Aorta (tissue), 5 donors: ENCODE measurements around the gene ZNF577. TPM values are rescaled to one million over a fixed set of nuclear protein-coding genes. Genes with fewer than 3 reads are reported as not detected.

ENCODE experiments used
- ATAC-seq: fragments of 200-7000 bp; cut with Tn5 transposase; one replicate; pipeline ENCODE4 v1.9.1; 2022; ENCODE audit warnings: moderate library complexity; ENCODE audit not compliant: low FRiP score
- DNase-seq, 2 donors: peaks; one replicate each; pipeline ENCODE4 v3.0.0-alpha.2; 2020
- H3K27ac ChIP-seq, 2 donors: one replicate each; pipeline ENCODE4 v1.5.1; 2013; ENCODE audit warnings: low read length in 2 of 2, mild to moderate bottlenecking in 2 of 2, moderate library complexity in 2 of 2, control low read depth in 1 of 2, inconsistent platforms in 1 of 2, low read depth in 1 of 2
- H3K27me3 ChIP-seq, 2 donors: one replicate each; pipeline ENCODE4 v1.6.1; 2013; ENCODE audit warnings: control low read depth in 1 of 2, low read length in 1 of 2, mild to moderate bottlenecking in 1 of 2, moderate library complexity in 1 of 2; ENCODE audit not compliant: insufficient read depth in 2 of 2, control insufficient read depth in 1 of 2
- H3K36me3 ChIP-seq, 2 donors: one replicate each; pipeline ENCODE4 v1.6.1; 2013; ENCODE audit warnings: control low read depth in 1 of 2, low read length in 1 of 2, mild to moderate bottlenecking in 1 of 2; ENCODE audit not compliant: insufficient read depth in 2 of 2, control insufficient read depth in 1 of 2
- H3K4me1 ChIP-seq, 2 donors: one replicate each; pipeline ENCODE4 v1.6.1; 2013; ENCODE audit warnings: low read length in 2 of 2, control low read depth in 1 of 2, mild to moderate bottlenecking in 1 of 2, moderate library complexity in 1 of 2; ENCODE audit not compliant: insufficient read depth in 2 of 2, control insufficient read depth in 1 of 2
- H3K4me3 ChIP-seq, 2 donors: one replicate each; pipeline ENCODE4 v1.5.1; 2013; ENCODE audit warnings: low read length in 2 of 2, control low read depth in 1 of 2, mild to moderate bottlenecking in 1 of 2
- H3K9me3 ChIP-seq: one replicate; pipeline ENCODE4 v1.6.1; 2013; ENCODE audit warnings: mild to moderate bottlenecking, low read length; ENCODE audit not compliant: control insufficient read depth
- WGBS, 2 donors: extraction: QIAGEN DNeasy Blood & Tissue Kit; methylation state at CpG; one replicate each; pipeline ENCODE4 v1.1.7; 2013; 5-methylcytosine and 5-hydroxymethylcytosine counted together
- intact Hi-C, 2 donors: fragments of 100-400 bp; cut with DNase I; formaldehyde crosslinking; loops; one replicate each; pipeline versions ENCODE4 v1.14.2 to v1.15.0; 2022
- polyA plus RNA-seq, 2 donors: library from polyadenylated mRNA; stranded (reverse); fragments of 200-250 nt; gene quantifications; one replicate each; pipeline ENCODE4 v1.2.3, GENCODE V29; 2013
- total RNA-seq, 2 donors: library from RNA; stranded (reverse); fragmentation: NEBNext Ultra II Directional; extraction: Animal tissue kit (Norgen Biotek cat#: 25700); gene quantifications; one replicate each; pipeline ENCODE4 v1.2.1, GENCODE V29; 2021
- donor health status: healthy with polysubstance abuse.
- donor health status: Bipolar disorder and iron deficiency.
- donor health status: DM: no; HTN: no; CAD: no.
- donor health status: DM: no; HTN: no; CAD: no.
- donor health status: DM: yes; HTN: yes; CAD: no.

ZNF577 gene
- total and polyA plus RNA-seq, 4 donors: 4.5 to 61.1 (median 18.3) TPM

- WGBS, 2 donors: 87 to 90% methylated on average over 13 of the region's 13 CpGs
- no peak overlapping the region for H3K27ac ChIP-seq
- DNase-seq (peak in 1 of 2 donors; percentile 62), ATAC-seq (no peak)
- no peaks in the 10 kb centered on the region for H3K27me3 ChIP-seq
- H3K4me3 ChIP-seq: no peak overlapping the region
- no peaks in the 10 kb centered on the region for H3K36me3 ChIP-seq
- peaks cover 1% of the 10 kb centered on the region for H3K9me3 ChIP-seq
- H3K4me1 ChIP-seq: no peaks in the 10 kb centered on the region
- intact Hi-C loops: no loop called here
Observed at GRCh38 chr19:51824281-51825005, 63.3 kb downstream of the ZNF577 start.

- Histone ChIP-seq H3K9me3 (peaks cover 1% of the 10 kb centered on the region), H3K4me1 (no peaks in the 10 kb centered on the region), H3K27ac (no peak overlapping the region), H3K36me3 (no peaks in the 10 kb centered on the region), H3K4me3 (no peak overlapping the region), H3K27me3 (no peaks in the 10 kb centered on the region)
- ATAC-seq: no peak
- no peak for DNase-seq
- WGBS, 2 donors: 94 to 96% methylated on average over 3 of the region's 3 CpGs
- intact Hi-C loops: no loop called here
Observed at GRCh38 chr19:51822946-51823345, 64.8 kb downstream of the ZNF577 start.

DNA sequence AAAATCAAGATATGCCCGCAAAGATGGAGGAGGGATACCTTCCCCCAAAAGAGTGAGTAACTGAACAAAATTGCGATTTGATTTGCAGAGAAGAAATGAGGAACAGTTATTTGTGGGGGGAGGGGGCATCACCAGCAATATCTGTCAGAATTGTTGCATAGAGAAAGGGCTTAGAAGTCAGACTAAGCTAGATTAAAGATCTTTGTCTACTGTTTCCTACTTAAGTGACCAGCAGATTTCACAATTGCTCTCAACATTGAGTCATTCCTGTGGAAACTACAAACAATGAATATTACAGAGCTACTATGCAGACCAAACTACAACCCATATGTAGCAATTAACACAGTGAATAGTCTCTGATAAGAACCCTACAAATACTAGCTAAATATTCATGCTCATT, 65.4 kb downstream of the ZNF577 start:
- Histone ChIP-seq H3K36me3 (no peaks in the 10 kb centered on the region), H3K27me3 (no peaks in the 10 kb centered on the region), H3K9me3 (peaks cover 1% of the 10 kb centered on the region), H3K4me1 (no peaks in the 10 kb centered on the region), H3K4me3 (no peak overlapping the region), H3K27ac (no peak overlapping the region)
- 86 to 90% methylated on average over 2 of the region's 2 CpGs for WGBS, 2 donors
- intact Hi-C loops: no loop called here
- ATAC-seq: no peak
- DNase-seq: no peak

- H3K27ac ChIP-seq: no peak overlapping the region
- H3K27me3 ChIP-seq: no peaks in the 10 kb centered on the region
- no peaks in the 10 kb centered on the region for H3K4me1 ChIP-seq
- H3K36me3 ChIP-seq: no peaks in the 10 kb centered on the region
- intact Hi-C loops: no loop called here
- ATAC-seq: no peak
- DNase-seq: no peak
- no peak overlapping the region for H3K4me3 ChIP-seq
- H3K9me3 ChIP-seq: peaks cover 1% of the 10 kb centered on the region
Observed at GRCh38 chr19:51821921-51822320, 65.8 kb downstream of the ZNF577 start.

GRCh38 chr19:51821456-51821855, 66.3 kb downstream of the ZNF577 start:
- Histone ChIP-seq H3K9me3 (no peaks in the 10 kb centered on the region), H3K36me3 (no peaks in the 10 kb centered on the region), H3K4me1 (no peaks in the 10 kb centered on the region), H3K27ac (no peak overlapping the region), H3K27me3 (no peaks in the 10 kb centered on the region), H3K4me3 (no peak overlapping the region)
- 70 to 79% methylated on average over 3 of the region's 3 CpGs for WGBS, 2 donors
- no peak for DNase-seq
- intact Hi-C loops: no loop called here
- no peak for ATAC-seq

Other genes starting within 250 kb of the ZNF577 start
- gene SIGLEC14, start 241.1 kb downstream of the ZNF577 start, total RNA-seq: 1 to 10 TPM; 4.2 to 5.0 TPM
- gene SIGLEC14, start 241.1 kb downstream of the ZNF577 start, polyA plus RNA-seq: under 1 TPM; 0.20 to 0.38 TPM
- 10 to 100 TPM; 37.3 to 53.0 TPM for gene SPACA6, start 194.6 kb downstream of the ZNF577 start, total RNA-seq
- gene SPACA6, start 194.6 kb downstream of the ZNF577 start, polyA plus RNA-seq: 100 to 1,000 TPM in 1 of 2 donors, 10 to 100 TPM in 1; 21.3 to 103 TPM
- 1 to 10 TPM; 4.6 to 5.4 TPM for gene HAS1, start 164.0 kb downstream of the ZNF577 start, total RNA-seq
- not detected for gene HAS1, start 164.0 kb downstream of the ZNF577 start, polyA plus RNA-seq
- gene FPR1, start 136.1 kb downstream of the ZNF577 start, total RNA-seq: 10 to 100 TPM; 19.0 to 37.1 TPM
- gene FPR1, start 136.1 kb downstream of the ZNF577 start, polyA plus RNA-seq: 10 to 100 TPM in 1 of 2 donors, under 1 TPM in 1; 0.77 to 13.5 TPM
- 1 to 10 TPM; 2.7 to 3.9 TPM for gene FPR2, start 126.8 kb downstream of the ZNF577 start, total RNA-seq
- gene FPR2, start 126.8 kb downstream of the ZNF577 start, polyA plus RNA-seq: 1 to 10 TPM in 1 of 2 donors, under 1 TPM in 1; 0.18 to 2.6 TPM
- 10 to 100 TPM; 21.2 to 25.1 TPM for gene FPR3, start 92.8 kb downstream of the ZNF577 start, total RNA-seq
- gene FPR3, start 92.8 kb downstream of the ZNF577 start, polyA plus RNA-seq: 10 to 100 TPM in 1 of 2 donors, 1 to 10 TPM in 1; 1.7 to 11.9 TPM
- 10 to 100 TPM; 14.3 to 15.3 TPM for gene ZNF649, start 17.1 kb upstream of the ZNF577 start, total RNA-seq
- 1 to 10 TPM; 1.5 to 8.5 TPM for gene ZNF649, start 17.1 kb upstream of the ZNF577 start, polyA plus RNA-seq
- 1 to 10 TPM; 6.4 to 8.8 TPM for gene ZNF613, start 39.5 kb upstream of the ZNF577 start, total RNA-seq
- gene ZNF613, start 39.5 kb upstream of the ZNF577 start, polyA plus RNA-seq: 1 to 10 TPM; 6.3 to 8.7 TPM
- gene ZNF350, start 98.9 kb upstream of the ZNF577 start, total RNA-seq: 10 to 100 TPM; 13.2 to 17.7 TPM
- gene ZNF350, start 98.9 kb upstream of the ZNF577 start, polyA plus RNA-seq: 10 to 100 TPM in 1 of 2 donors, 1 to 10 TPM in 1; 9.9 to 11.9 TPM
- 10 to 100 TPM; 11.7 to 18.9 TPM for gene ZNF615, start 120.3 kb upstream of the ZNF577 start, total RNA-seq
- gene ZNF615, start 120.3 kb upstream of the ZNF577 start, polyA plus RNA-seq: 10 to 100 TPM in 1 of 2 donors, 1 to 10 TPM in 1; 4.6 to 10.1 TPM
- 1 to 10 TPM; 8.1 to 9.3 TPM for gene ZNF614, start 140.4 kb upstream of the ZNF577 start, total RNA-seq
- gene ZNF614, start 140.4 kb upstream of the ZNF577 start, polyA plus RNA-seq: 1 to 10 TPM; 3.8 to 4.3 TPM
- 10 to 100 TPM; 21.4 to 22.0 TPM for gene ZNF432, start 160.9 kb upstream of the ZNF577 start, total RNA-seq
- gene ZNF432, start 160.9 kb upstream of the ZNF577 start, polyA plus RNA-seq: 10 to 100 TPM in 1 of 2 donors, 1 to 10 TPM in 1; 4.1 to 14.3 TPM
- 10 to 100 TPM; 33.8 to 40.7 TPM for gene ZNF841, start 207.8 kb upstream of the ZNF577 start, total RNA-seq
- 10 to 100 TPM in 1 of 2 donors, under 1 TPM in 1; 0.88 to 19.6 TPM for gene ZNF841, start 207.8 kb upstream of the ZNF577 start, polyA plus RNA-seq